ENCODE measurements around the gene MYO3A.

GRCh38 chr10:25944771-25945170 lies 10.7 kb downstream of the MYO3A start:
- TF ChIP-seq CTCF (conservative IDR thresholded peaks at IDR 0.05 in 1 of 2, IDR thresholded peaks at IDR 0.05 in 1 of 2; ENCODE audit: low read depth in 1 of 2, low read length in 2 of 2) (no peak), EZH2 (IDR thresholded peaks at IDR 0.05; ENCODE audit: low read length, missing control alignments) (no peak)

All from fibroblast of lung (primary cell).